ENCODE results near the gene FAT3. TPM values are rescaled to one million over a fixed set of nuclear protein-coding genes. Genes with fewer than 3 reads are reported as not detected.

Gene FAT3
- total and polyA plus RNA-seq, 2 donors (not counting 3 experiments of a cell fraction or from before 2014, with no cell fraction given), result 0.08 to 1.4 TPM

DNA sequence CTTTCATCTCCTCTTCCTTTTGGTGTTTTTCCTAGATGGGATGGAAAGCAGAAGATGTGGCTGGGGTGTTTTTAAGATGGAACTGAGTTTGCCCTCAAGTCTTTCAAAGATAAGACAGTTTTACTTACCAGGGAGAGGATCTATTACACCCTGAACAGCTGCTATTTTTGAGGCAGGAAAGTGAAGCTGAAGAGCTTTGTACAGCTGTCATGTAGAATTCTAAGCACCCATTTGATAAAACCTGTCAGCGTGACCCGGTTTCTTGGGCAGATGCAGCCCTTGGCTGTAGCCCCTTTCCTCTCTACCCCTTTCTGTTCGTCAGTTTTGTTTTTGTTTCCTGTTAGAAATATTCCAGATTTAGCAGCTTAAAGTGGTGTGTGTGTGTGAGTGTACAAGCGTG is 35.2 kb downstream of the FAT3 start:
- Histone ChIP-seq H3K9me1 (replicated peaks; ENCODE audit: control insufficient read depth, extremely low read depth, insufficient read depth, low read length) (no peaks in the 10 kb centered on the region), H3K4me2 (ENCODE audit: insufficient read depth, low read length) (no peak overlapping the region), H3K9me3 (replicated peaks; ENCODE audit: control insufficient read depth, insufficient read depth, low read length) (no peaks in the 10 kb centered on the region), H3K79me2 (ENCODE audit: control insufficient read depth, insufficient read depth, low read length) (no peaks in the 10 kb centered on the region), H3K9ac (replicated peaks; ENCODE audit: extremely low read depth, insufficient read depth, low read length) (no peak overlapping the region), H3K27ac (ENCODE audit: insufficient read depth, low read depth, low read length) (no peak overlapping the region), H4K20me1 (replicated peaks; ENCODE audit: control insufficient read depth, extremely low read depth, insufficient read depth, low read length) (no peaks in the 10 kb centered on the region), H3K4me3 (replicated peaks in 1 of 3; ENCODE audit: insufficient read depth in 1 of 3, low read depth in 1 of 3, low read length in 3 of 3) (no peak overlapping the region), H3K4me1 (ENCODE audit: control insufficient read depth, extremely low read depth, insufficient read depth, low read length) (no peaks in the 10 kb centered on the region), H3K27me3 (ENCODE audit: control insufficient read depth in 2 of 2, insufficient read depth in 2 of 2, low read length in 2 of 2) (no peaks in the 10 kb centered on the region), H3K36me3 (ENCODE audit: control insufficient read depth in 2 of 2, extremely low read depth in 1 of 2, insufficient read depth in 2 of 2, low read length in 2 of 2) (no peaks in the 10 kb centered on the region), H2AFZ (ENCODE audit: low read depth, low read length) (no peak overlapping the region)
- TF ChIP-seq POLR2AphosphoS5 (IDR thresholded peaks at IDR 0.05; ENCODE audit: insufficient read depth, low read depth, low read length) (no peak), FOS (IDR thresholded peaks at IDR 0.05; ENCODE audit: borderline replicate concordance, insufficient read depth, low read length) (no peak), POLR2A (IDR thresholded peaks at IDR 0.05; ENCODE audit: low read depth, low read length) (no peak), GATA2 (IDR thresholded peaks at IDR 0.05; ENCODE audit: insufficient read depth, insufficient read length, low read depth, low read length) (no peak), JUN (IDR thresholded peaks at IDR 0.05; ENCODE audit: borderline replicate concordance, insufficient read depth, insufficient read length, low read depth) (no peak)
- TF ChIP-seq, protein P1, sequence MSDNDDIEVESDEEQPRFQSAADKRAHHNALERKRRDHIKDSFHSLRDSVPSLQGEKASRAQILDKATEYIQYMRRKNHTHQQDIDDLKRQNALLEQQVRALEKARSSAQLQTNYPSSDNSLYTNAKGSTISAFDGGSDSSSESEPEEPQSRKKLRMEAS (IDR thresholded peaks at IDR 0.05; ENCODE audit: insufficient read depth, insufficient read length), result no peak
- TF ChIP-seq, protein P2, sequence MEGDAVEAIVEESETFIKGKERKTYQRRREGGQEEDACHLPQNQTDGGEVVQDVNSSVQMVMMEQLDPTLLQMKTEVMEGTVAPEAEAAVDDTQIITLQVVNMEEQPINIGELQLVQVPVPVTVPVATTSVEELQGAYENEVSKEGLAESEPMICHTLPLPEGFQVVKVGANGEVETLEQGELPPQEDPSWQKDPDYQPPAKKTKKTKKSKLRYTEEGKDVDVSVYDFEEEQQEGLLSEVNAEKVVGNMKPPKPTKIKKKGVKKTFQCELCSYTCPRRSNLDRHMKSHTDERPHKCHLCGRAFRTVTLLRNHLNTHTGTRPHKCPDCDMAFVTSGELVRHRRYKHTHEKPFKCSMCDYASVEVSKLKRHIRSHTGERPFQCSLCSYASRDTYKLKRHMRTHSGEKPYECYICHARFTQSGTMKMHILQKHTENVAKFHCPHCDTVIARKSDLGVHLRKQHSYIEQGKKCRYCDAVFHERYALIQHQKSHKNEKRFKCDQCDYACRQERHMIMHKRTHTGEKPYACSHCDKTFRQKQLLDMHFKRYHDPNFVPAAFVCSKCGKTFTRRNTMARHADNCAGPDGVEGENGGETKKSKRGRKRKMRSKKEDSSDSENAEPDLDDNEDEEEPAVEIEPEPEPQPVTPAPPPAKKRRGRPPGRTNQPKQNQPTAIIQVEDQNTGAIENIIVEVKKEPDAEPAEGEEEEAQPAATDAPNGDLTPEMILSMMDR (IDR thresholded peaks at IDR 0.05; ENCODE audit: extremely low read depth in 1 of 2, insufficient read depth in 1 of 2, low read depth in 1 of 2, low read length in 2 of 2), result no peak
- POLR2A ChIA-PET, result no interaction called here
- no peak for FAIRE-seq
- DNase-seq (ENCODE audit: low read depth, low spot score), result no peak
- dilution Hi-C loops (cut with MboI; ENCODE audit: extremely low pct_ligation_motif_present, low sequenced_read_pairs) (no loop called here), intact Hi-C loops (cut with micrococcal nuclease) (no loop called here)
- CTCF ChIA-PET, result no interaction called here
- no TSS peak for BruUV-seq (replicated peaks)

Measured in endothelial cell of umbilical vein (primary cell).